Activated B cell treated with CpG ODN at 0.5 μM for 24 hours (primary cell): Measurements from ENCODE around the gene NPAS2. TPM values are rescaled to one million over a fixed set of nuclear protein-coding genes. Genes with fewer than 3 reads are reported as not detected.

Experiments
- ATAC-seq: fragments of 200-7000 bp; cut with Tn5 transposase; one replicate; pipeline ENCODE4 v1.10.0; 2021; ENCODE audit warnings: low read depth, mild to moderate bottlenecking, moderate library complexity
- CTCF ChIA-PET: fragments of 350-600 bp; sonication (Branson Sonifier 250); formaldehyde crosslinking; loops from one replicate; lab custom pipeline; 2021; ENCODE audit warnings: antibody characterized with exemption; lab: Charles Lee
- POLR2A ChIA-PET: fragments of 350-600 bp; sonication (Branson Sonifier 250); formaldehyde crosslinking; loops from one replicate; lab custom pipeline; 2021; ENCODE audit warnings: antibody characterized with exemption; lab: Charles Lee
- DNase-seq: peaks from one replicate; pipeline ENCODE4 v3.0.0; 2022
- H3K27ac Mint-ChIP-seq: one replicate; pipeline ENCODE4 v1.8.0; 2020; ENCODE audit warnings: mixed read lengths
- H3K27me3 Mint-ChIP-seq: one replicate; pipeline ENCODE4 v1.8.0; 2021; ENCODE audit warnings: mixed read lengths
- H3K36me3 Mint-ChIP-seq: one replicate; pipeline ENCODE4 v1.8.0; 2021; ENCODE audit warnings: low read depth, mixed read lengths
- H3K4me1 Mint-ChIP-seq: one replicate; pipeline ENCODE4 v1.8.0; 2021; ENCODE audit warnings: mixed read lengths
- H3K4me3 Mint-ChIP-seq: one replicate; pipeline ENCODE4 v1.8.0; 2020; ENCODE audit warnings: mild to moderate bottlenecking, mixed read lengths
- H3K9me3 Mint-ChIP-seq: one replicate; pipeline ENCODE4 v1.8.0; 2020; ENCODE audit warnings: mixed read lengths
- intact Hi-C: fragments of 100-400 bp; cut with micrococcal nuclease; formaldehyde crosslinking; loops from one replicate; pipeline ENCODE4 v1.15.1; 2024
- total RNA-seq: library from RNA; stranded (reverse); gene quantifications from 2 replicates; pipeline ENCODE4 v1.2.3, GENCODE V29; 2022
- TF ChIP-seq, protein P1 (sequence below): fragments of 200-600 bp; IDR thresholded peaks from one replicate; pipeline ENCODE4 v1.8.0; 2022; ENCODE audit warnings: antibody characterized with exemption, mild to moderate bottlenecking

Gene NPAS2
- total RNA-seq, 1 donor from 2014 or later = not detected

DNA sequence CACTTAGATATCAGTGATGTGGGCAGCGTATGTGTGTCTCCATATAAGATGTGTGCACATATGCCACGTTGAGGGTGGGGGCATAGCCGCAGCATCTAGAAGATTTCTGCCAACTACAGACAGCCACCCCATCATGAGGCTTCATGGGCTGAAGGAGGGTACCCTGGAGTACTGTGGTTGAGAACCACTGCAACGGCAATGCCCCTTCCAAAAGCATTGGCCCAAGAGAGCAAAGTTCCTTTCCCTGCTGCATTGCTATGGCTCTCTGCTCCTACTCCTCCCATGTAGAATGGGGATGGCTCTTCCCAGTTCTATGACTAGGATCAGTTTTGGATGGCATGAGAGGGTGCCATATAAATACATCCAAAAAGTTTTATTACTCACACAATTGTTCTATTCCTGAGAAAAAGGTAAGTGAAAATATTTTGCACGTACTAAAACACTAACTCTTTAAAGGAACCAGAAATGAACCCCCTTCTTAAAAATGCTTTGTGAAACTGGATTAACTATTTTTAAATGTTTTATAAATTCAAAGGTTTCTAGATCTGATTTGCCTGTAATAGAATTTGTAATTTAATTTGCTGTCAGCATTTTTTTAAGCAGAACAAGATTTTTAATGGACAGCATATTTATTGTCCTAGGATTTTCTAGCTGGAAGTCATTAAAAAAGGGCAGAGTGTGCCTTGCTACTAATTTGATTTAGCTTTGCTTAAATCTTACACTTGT lies 177.7 kb downstream of the NPAS2 start:
- DNase-seq (no peak), ATAC-seq (no peak)
- H3K36me3 Mint-ChIP-seq = peaks cover 9% of the 10 kb centered on the region
- POLR2A ChIA-PET = no interaction called here
- peaks cover 10% of the 10 kb centered on the region for H3K4me1 Mint-ChIP-seq
- no peak overlapping the region for H3K4me3 Mint-ChIP-seq
- H3K27me3 Mint-ChIP-seq = no peaks in the 10 kb centered on the region
- no peak overlapping the region for H3K27ac Mint-ChIP-seq
- intact Hi-C loops = no loop called here
- CTCF ChIA-PET = no interaction called here
- H3K9me3 Mint-ChIP-seq = no peaks in the 10 kb centered on the region
- TF ChIP-seq, protein P1, sequence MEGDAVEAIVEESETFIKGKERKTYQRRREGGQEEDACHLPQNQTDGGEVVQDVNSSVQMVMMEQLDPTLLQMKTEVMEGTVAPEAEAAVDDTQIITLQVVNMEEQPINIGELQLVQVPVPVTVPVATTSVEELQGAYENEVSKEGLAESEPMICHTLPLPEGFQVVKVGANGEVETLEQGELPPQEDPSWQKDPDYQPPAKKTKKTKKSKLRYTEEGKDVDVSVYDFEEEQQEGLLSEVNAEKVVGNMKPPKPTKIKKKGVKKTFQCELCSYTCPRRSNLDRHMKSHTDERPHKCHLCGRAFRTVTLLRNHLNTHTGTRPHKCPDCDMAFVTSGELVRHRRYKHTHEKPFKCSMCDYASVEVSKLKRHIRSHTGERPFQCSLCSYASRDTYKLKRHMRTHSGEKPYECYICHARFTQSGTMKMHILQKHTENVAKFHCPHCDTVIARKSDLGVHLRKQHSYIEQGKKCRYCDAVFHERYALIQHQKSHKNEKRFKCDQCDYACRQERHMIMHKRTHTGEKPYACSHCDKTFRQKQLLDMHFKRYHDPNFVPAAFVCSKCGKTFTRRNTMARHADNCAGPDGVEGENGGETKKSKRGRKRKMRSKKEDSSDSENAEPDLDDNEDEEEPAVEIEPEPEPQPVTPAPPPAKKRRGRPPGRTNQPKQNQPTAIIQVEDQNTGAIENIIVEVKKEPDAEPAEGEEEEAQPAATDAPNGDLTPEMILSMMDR = no peak

GRCh38 chr2:100998235-100998573 lies 178.3 kb downstream of the NPAS2 start:
- H3K27ac Mint-ChIP-seq = no peak overlapping the region
- CTCF ChIA-PET = no interaction called here
- H3K4me3 Mint-ChIP-seq = no peak overlapping the region
- H3K27me3 Mint-ChIP-seq = no peaks in the 10 kb centered on the region
- ATAC-seq (no peak), DNase-seq (no peak)
- intact Hi-C loops = no loop called here
- H3K9me3 Mint-ChIP-seq = no peaks in the 10 kb centered on the region
- POLR2A ChIA-PET = no interaction called here
- H3K36me3 Mint-ChIP-seq = peaks cover 14% of the 10 kb centered on the region
- peaks cover 15% of the 10 kb centered on the region for H3K4me1 Mint-ChIP-seq
- TF ChIP-seq, protein P1 = no peak

DNA sequence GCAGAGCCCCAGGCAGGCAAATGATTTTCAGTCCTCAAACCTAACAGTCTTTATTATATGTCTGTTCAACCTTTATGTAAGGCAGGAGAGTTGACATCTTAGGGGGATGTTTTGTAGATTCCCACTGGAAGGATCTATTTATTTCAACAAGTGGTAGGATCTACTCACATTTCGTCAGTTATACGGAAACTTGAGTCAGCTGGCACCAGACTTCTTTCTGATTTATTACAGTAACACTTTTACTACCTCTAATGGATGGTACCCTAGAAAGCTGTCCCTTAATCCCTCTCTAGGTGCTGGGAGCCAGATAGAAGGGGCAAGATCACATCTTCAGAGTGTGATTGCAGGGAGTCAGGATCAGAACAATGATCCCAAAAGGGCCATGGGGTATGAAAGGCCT lies 180.1 kb downstream of the NPAS2 start:
- H3K9me3 Mint-ChIP-seq = no peaks in the 10 kb centered on the region
- peaks cover 33% of the 10 kb centered on the region for H3K4me1 Mint-ChIP-seq
- peaks cover 32% of the 10 kb centered on the region for H3K36me3 Mint-ChIP-seq
- no peaks in the 10 kb centered on the region for H3K27me3 Mint-ChIP-seq
- CTCF ChIA-PET = interaction anchor here (0.7 to 1.2 kb wide), 2 partner anchors 13 to 14 kb away, joined by 3 to 6 read pairs; no protein-coding TSS in a partner anchor
- DNase-seq (no peak), ATAC-seq (no peak)
- POLR2A ChIA-PET = no interaction called here
- intact Hi-C loops = no loop called here
- TF ChIP-seq, protein P1 = no peak
- no peak overlapping the region for H3K27ac Mint-ChIP-seq
- H3K4me3 Mint-ChIP-seq = no peak overlapping the region

DNA sequence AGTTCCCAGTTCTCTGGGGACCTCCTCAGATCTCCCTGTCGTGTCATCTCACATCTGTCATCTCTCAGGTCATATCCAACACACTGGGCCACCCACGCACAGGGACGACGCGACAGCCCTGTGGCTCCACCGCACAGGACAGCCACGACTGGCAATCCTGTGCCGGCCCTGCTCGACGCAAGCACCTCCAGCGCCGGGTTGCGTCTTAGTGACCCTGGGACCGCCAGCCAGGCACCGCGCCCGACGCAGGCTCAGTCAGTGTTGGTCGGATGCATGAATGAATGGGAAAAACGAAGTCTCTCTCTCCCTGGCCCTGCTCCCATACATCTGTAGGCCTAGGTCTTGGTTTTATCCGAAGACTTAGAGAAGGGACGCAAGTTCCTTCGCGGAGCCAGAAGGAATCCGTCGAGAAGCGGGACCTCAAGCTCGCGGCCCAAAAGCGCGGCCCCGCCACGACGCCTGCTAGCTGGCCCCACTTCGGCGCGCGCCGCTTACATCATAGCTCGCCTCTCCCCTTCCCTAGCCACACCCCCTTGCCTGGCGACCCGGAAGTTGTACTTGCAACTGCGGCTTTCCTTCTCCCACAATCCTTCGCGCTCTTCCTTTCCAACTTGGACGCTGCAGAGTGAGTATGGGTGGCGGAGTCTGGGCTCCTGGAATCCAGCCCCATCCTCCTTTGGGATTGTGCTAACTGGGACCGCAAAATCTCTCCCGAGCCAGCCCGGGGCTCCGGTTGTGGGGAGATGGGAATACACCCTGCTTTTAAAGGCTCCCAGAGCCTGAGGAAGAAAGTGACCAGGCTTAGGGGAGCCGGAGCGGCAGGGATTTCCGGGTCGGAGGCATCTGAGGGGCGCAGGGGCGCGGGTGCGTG lies 182.0 kb downstream of the NPAS2 start, which contains the start of gene RPL31:
Gene RPL31 (plus strand): TSS at position 599 of the 871 bp plus-strand sequence. CDS start 413 bp downstream, outside the sequence.
- H3K27ac Mint-ChIP-seq = peak within 1 kb of the TSS; percentile 95

More for the DNA sequence above, 182.0 kb downstream of the NPAS2 start, which contains the start of gene RPL31:
- H3K9me3 Mint-ChIP-seq = no peaks in the 10 kb centered on the region
- ATAC-seq (peak; percentile 95), DNase-seq (peak; percentile 86)
- intact Hi-C loops = loop anchor here (1.0 to 2.0 kb wide), 6 partner anchors 10 to 1821 kb away; partner anchors contain the start of genes CNOT11, EIF5B, MITD1 and MRPL30
- no peaks in the 10 kb centered on the region for H3K27me3 Mint-ChIP-seq
- H3K4me1 Mint-ChIP-seq = peaks cover 38% of the 10 kb centered on the region
- ChIA-PET POLR2A (interaction anchor here (0.6 to 2.4 kb wide), 25 partner anchors 8 to 1847 kb away, joined by 3 to 38 read pairs (median 4); partner anchors contain the start of genes CNOT11, CREG2, LIPT1 and PDCL3), CTCF (interaction anchor here (0.6 to 2.2 kb wide), 4 partner anchors 11 to 396 kb away, joined by 3 to 14 read pairs (median 6); no protein-coding TSS in a partner anchor)
- TF ChIP-seq, protein P1 = no peak
- H3K36me3 Mint-ChIP-seq = peaks cover 51% of the 10 kb centered on the region
- H3K4me3 Mint-ChIP-seq = peak within 1 kb of the TSS; percentile 97
